ENCODE data around the gene RAB3GAP2.

DNA sequence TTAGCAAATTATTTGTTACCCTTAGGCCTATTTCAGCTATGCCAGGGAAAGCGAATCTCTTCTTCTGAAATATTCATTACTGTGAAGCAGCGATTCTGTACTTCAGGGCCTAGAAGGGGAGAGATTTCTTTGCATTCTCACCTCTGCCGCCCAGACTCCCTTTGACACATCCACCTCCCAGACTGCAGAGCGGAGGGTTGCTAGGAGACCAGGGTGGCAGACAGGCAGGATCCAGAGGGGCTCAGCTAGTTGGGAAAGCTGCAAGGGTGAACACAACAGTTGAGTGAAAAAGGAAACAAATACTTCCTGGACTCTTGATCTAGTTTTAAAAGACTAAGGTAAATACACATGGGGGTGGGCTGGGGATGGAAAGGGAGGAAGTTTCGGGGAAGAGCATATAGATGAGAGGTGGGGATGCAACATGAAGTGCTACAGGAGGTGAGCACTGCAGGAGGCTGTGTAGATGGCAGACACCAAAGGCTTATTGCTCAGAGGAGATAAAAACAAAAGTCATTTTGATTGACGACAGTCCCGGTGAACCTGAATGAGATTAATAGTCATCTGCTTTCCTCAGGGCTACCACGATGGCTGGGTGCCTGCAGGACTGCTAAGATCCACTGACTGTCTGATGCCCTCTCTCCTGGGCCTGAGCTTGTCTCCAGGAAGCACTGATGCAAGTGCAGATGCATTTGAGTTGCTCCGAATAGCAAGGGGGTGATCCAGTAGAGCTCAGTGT lies 26.4 kb upstream of the RAB3GAP2 start:
- TF ChIP-seq, protein P1, sequence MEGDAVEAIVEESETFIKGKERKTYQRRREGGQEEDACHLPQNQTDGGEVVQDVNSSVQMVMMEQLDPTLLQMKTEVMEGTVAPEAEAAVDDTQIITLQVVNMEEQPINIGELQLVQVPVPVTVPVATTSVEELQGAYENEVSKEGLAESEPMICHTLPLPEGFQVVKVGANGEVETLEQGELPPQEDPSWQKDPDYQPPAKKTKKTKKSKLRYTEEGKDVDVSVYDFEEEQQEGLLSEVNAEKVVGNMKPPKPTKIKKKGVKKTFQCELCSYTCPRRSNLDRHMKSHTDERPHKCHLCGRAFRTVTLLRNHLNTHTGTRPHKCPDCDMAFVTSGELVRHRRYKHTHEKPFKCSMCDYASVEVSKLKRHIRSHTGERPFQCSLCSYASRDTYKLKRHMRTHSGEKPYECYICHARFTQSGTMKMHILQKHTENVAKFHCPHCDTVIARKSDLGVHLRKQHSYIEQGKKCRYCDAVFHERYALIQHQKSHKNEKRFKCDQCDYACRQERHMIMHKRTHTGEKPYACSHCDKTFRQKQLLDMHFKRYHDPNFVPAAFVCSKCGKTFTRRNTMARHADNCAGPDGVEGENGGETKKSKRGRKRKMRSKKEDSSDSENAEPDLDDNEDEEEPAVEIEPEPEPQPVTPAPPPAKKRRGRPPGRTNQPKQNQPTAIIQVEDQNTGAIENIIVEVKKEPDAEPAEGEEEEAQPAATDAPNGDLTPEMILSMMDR (IDR thresholded peaks at IDR 0.05) = no peak
- no peak for TF ChIP-seq EP300 (IDR thresholded peaks at IDR 0.05)

All from ovary (tissue), 3 donors.